Measurements from ENCODE around the gene CATSPER1. TPM values are rescaled to one million over a fixed set of nuclear protein-coding genes. Genes with fewer than 3 reads are reported as not detected.

The CATSPER1 gene
- 1 to 10 TPM; 2.1 to 3.8 (median 2.7) TPM for total RNA-seq (2021; fragmentation: NEBNext Ultra II Directional; extraction: Animal tissue kit (Norgen Biotek cat#: 25700))
- long read RNA-seq, partial matches to known transcripts, result 0 of 1 reads
- long read RNA-seq, other reads (novel, unspliced or antisense), result 1 of 1 reads

- Mint-ChIP-seq H3K36me3 (ENCODE audit: low read depth) (no peaks in the 10 kb centered on the region), H3K4me1 (ENCODE audit: low read depth) (peaks cover 15% of the 10 kb centered on the region), H3K27me3 (ENCODE audit: insufficient read depth) (no peaks in the 10 kb centered on the region; the same call in 1 of the 2 replicates), H3K27ac (no peak within 1 kb of the TSS), H3K4me3 (no peak within 1 kb of the TSS), H3K9me3 (no peaks in the 10 kb centered on the region)
- TF ChIP-seq CTCF (IDR thresholded peaks at IDR 0.05), result no peak
- DNase-seq, result no peak
These were observed at the start of gene CATSPER1 for GRCh38 chr11:66026017-66026529. TSS of gene CATSPER1 (minus strand) at chr11:66026479. CDS start at chr11:66026379, 100 bp downstream.

- no peak for TF ChIP-seq CTCF (IDR thresholded peaks at IDR 0.05)
- no peak for DNase-seq
- H3K4me3 Mint-ChIP-seq, result no peak overlapping the region
- H3K36me3 Mint-ChIP-seq (ENCODE audit: low read depth), result peaks cover 51% of the 10 kb centered on the region
- no peaks in the 10 kb centered on the region; the same call in 1 of the 2 replicates for H3K27me3 Mint-ChIP-seq (ENCODE audit: insufficient read depth)
- no peaks in the 10 kb centered on the region for H3K9me3 Mint-ChIP-seq
- no peak overlapping the region for H3K27ac Mint-ChIP-seq
- H3K4me1 Mint-ChIP-seq (ENCODE audit: low read depth), result peaks cover 61% of the 10 kb centered on the region
These were observed 49.0 kb upstream of the CATSPER1 start for GRCh38 chr11:66075273-66075672.

GRCh38 chr11:66073669-66074068 lies 47.4 kb upstream of the CATSPER1 start:
- Mint-ChIP-seq H3K4me3 (no peak overlapping the region), H3K36me3 (ENCODE audit: low read depth) (peaks cover 49% of the 10 kb centered on the region), H3K9me3 (no peaks in the 10 kb centered on the region), H3K27me3 (ENCODE audit: insufficient read depth) (no peaks in the 10 kb centered on the region; the same call in none of the 2 replicates), H3K27ac (no peak overlapping the region), H3K4me1 (ENCODE audit: low read depth) (peaks cover 56% of the 10 kb centered on the region)
- TF ChIP-seq CTCF (IDR thresholded peaks at IDR 0.05), result no peak
- DNase-seq, result no peak

GRCh38 chr11:66072518-66072917 lies 46.2 kb upstream of the CATSPER1 start:
- no peaks in the 10 kb centered on the region; the same call in none of the 2 replicates for H3K27me3 Mint-ChIP-seq (ENCODE audit: insufficient read depth)
- peak overlapping the region; percentile 97 for H3K4me3 Mint-ChIP-seq
- H3K36me3 Mint-ChIP-seq (ENCODE audit: low read depth), result peaks cover 53% of the 10 kb centered on the region
- DNase-seq, result no peak
- H3K4me1 Mint-ChIP-seq (ENCODE audit: low read depth), result peaks cover 54% of the 10 kb centered on the region
- H3K27ac Mint-ChIP-seq, result peak overlapping the region; percentile 85
- no peak for TF ChIP-seq CTCF (IDR thresholded peaks at IDR 0.05)
- no peaks in the 10 kb centered on the region for H3K9me3 Mint-ChIP-seq

GRCh38 chr11:66072081-66072480 lies 45.8 kb upstream of the CATSPER1 start:
- H3K27me3 Mint-ChIP-seq (ENCODE audit: insufficient read depth), result no peaks in the 10 kb centered on the region; the same call in none of the 2 replicates
- no peak for DNase-seq
- peaks cover 57% of the 10 kb centered on the region for H3K36me3 Mint-ChIP-seq (ENCODE audit: low read depth)
- H3K4me3 Mint-ChIP-seq, result peak overlapping the region; percentile 97
- H3K9me3 Mint-ChIP-seq, result no peaks in the 10 kb centered on the region
- H3K27ac Mint-ChIP-seq, result peak overlapping the region; percentile 85
- no peak for TF ChIP-seq CTCF (IDR thresholded peaks at IDR 0.05)
- peaks cover 50% of the 10 kb centered on the region for H3K4me1 Mint-ChIP-seq (ENCODE audit: low read depth)

Data from HFFc6 (cell line).